Cerebellar nuclear complex (tissue), 1 donor: Measurements from ENCODE around the gene LRPAP1.
"Not testable (repeated sequence)": the region's sequence is repeated elsewhere in the genome, so short reads cannot be mapped to it uniquely, and the experiment has no call there.

ENCODE experiments used
- DNase-seq, 2 experiments: peaks; one replicate each; lab custom pipeline; 2025; lab: John Stamatoyannopoulos, UW

LRPAP1 gene

GRCh38 chr4:3531879-3532750, at the start of gene LRPAP1:
Gene LRPAP1, minus strand, starts transcription at chr4:3532422. Its CDS starts 10 bp downstream, at chr4:3532412.
- peak; percentile 70 to 82 for DNase-seq

- DNase-seq, result not testable (repeated sequence)
Measured at GRCh38 chr4:3581334-3582090, 49.3 kb upstream of the LRPAP1 start.

- peak in 1 of 2 experiments; percentile 10 for DNase-seq
Measured at GRCh38 chr4:3580859-3581258, 48.6 kb upstream of the LRPAP1 start.

GRCh38 chr4:3578527-3579144, 46.4 kb upstream of the LRPAP1 start:
- not testable (repeated sequence) for DNase-seq

- DNase-seq, result not testable (repeated sequence)
Measured at GRCh38 chr4:3578052-3578451, 45.8 kb upstream of the LRPAP1 start.

- not testable (repeated sequence) for DNase-seq
Measured at GRCh38 chr4:3577208-3577892, 45.1 kb upstream of the LRPAP1 start.

- DNase-seq, result not testable (repeated sequence)
Measured at GRCh38 chr4:3576533-3577207, 44.4 kb upstream of the LRPAP1 start.

GRCh38 chr4:3575426-3576369, 43.5 kb upstream of the LRPAP1 start:
- DNase-seq, result not testable (repeated sequence)

- not testable (repeated sequence) for DNase-seq
Measured at GRCh38 chr4:3574865-3575264, 42.6 kb upstream of the LRPAP1 start.

GRCh38 chr4:3574346-3574745, 42.1 kb upstream of the LRPAP1 start:
- not testable (repeated sequence) for DNase-seq

GRCh38 chr4:3573131-3573530, 40.9 kb upstream of the LRPAP1 start:
- DNase-seq, result no peak

GRCh38 chr4:3572363-3572762, 40.1 kb upstream of the LRPAP1 start:
- DNase-seq, result no peak

GRCh38 chr4:3571921-3572320, 39.7 kb upstream of the LRPAP1 start:
- no peak for DNase-seq

GRCh38 chr4:3570923-3571322, 38.7 kb upstream of the LRPAP1 start:
- DNase-seq, result not testable (repeated sequence)

GRCh38 chr4:3569611-3570010, 37.4 kb upstream of the LRPAP1 start:
- not testable (repeated sequence) for DNase-seq

- DNase-seq, result not testable (repeated sequence)
Measured at GRCh38 chr4:3566701-3567100, 34.5 kb upstream of the LRPAP1 start.

- DNase-seq, result not testable (repeated sequence)
Measured at GRCh38 chr4:3566301-3566700, 34.1 kb upstream of the LRPAP1 start.

- not testable (repeated sequence) for DNase-seq
Measured at GRCh38 chr4:3564948-3565347, 32.7 kb upstream of the LRPAP1 start.

- DNase-seq, result no peak
Measured at GRCh38 chr4:3563403-3563802, 31.2 kb upstream of the LRPAP1 start.

GRCh38 chr4:3562127-3562526, 29.9 kb upstream of the LRPAP1 start:
- not testable (repeated sequence) for DNase-seq
